ENCODE data around the gene FABP1.

FABP1 gene

GRCh38 chr2:88113069-88113468 lies 14.8 kb downstream of the FABP1 start:
- no peak for DNase-seq

- DNase-seq = no peak
Observed at GRCh38 chr2:88110830-88111229, 17.0 kb downstream of the FABP1 start.

- DNase-seq = no peak
Observed at GRCh38 chr2:88108796-88109195, 19.1 kb downstream of the FABP1 start.

GRCh38 chr2:88100489-88100858 lies 27.4 kb downstream of the FABP1 start:
- no peak for DNase-seq

- DNase-seq = no peak
Observed at GRCh38 chr2:88099798-88100488, 27.9 kb downstream of the FABP1 start.

- no peak for DNase-seq
Observed at GRCh38 chr2:88098558-88098900, 29.3 kb downstream of the FABP1 start.

- DNase-seq = no peak
Observed at GRCh38 chr2:88097891-88098557, 29.8 kb downstream of the FABP1 start.

GRCh38 chr2:88097192-88097591 lies 30.7 kb downstream of the FABP1 start:
- no peak for DNase-seq

- DNase-seq = no peak
Observed at GRCh38 chr2:88096708-88097107, 31.2 kb downstream of the FABP1 start.

GRCh38 chr2:88095022-88095421 lies 32.8 kb downstream of the FABP1 start:
- DNase-seq = no peak

- DNase-seq = no peak
Observed at GRCh38 chr2:88092773-88093172, 35.1 kb downstream of the FABP1 start.

- DNase-seq = no peak
Observed at GRCh38 chr2:88091943-88092342, 35.9 kb downstream of the FABP1 start.

GRCh38 chr2:88090446-88091283 lies 37.2 kb downstream of the FABP1 start:
- DNase-seq = no peak

- DNase-seq = no peak
Observed at GRCh38 chr2:88088999-88089398, 38.9 kb downstream of the FABP1 start.

GRCh38 chr2:88087763-88088162 lies 40.1 kb downstream of the FABP1 start:
- no peak for DNase-seq

- DNase-seq = no peak
Observed at GRCh38 chr2:88087073-88087472, 40.8 kb downstream of the FABP1 start.

- no peak for DNase-seq
Observed at GRCh38 chr2:88086401-88086800, 41.5 kb downstream of the FABP1 start.

- DNase-seq = no peak
Observed at GRCh38 chr2:88085602-88086001, 42.3 kb downstream of the FABP1 start.

GRCh38 chr2:88085099-88085498 lies 42.8 kb downstream of the FABP1 start:
- no peak for DNase-seq

- no peak for DNase-seq
Observed at GRCh38 chr2:88082781-88083180, 45.1 kb downstream of the FABP1 start.

GRCh38 chr2:88081924-88082608 lies 45.8 kb downstream of the FABP1 start:
- no peak for DNase-seq

- no peak for DNase-seq
Observed at GRCh38 chr2:88080545-88080944, 47.3 kb downstream of the FABP1 start.

GRCh38 chr2:88078643-88079172 lies 49.2 kb downstream of the FABP1 start:
- no peak for DNase-seq

All from T-helper 9 cell (primary cell).